Panc1 (cell line): ENCODE data around the gene CARMIL1. TPM values are rescaled to one million over a fixed set of nuclear protein-coding genes. Genes with fewer than 3 reads are reported as not detected.

Experiments used
- ATAC-seq: fragments of 200-7000 bp; cut with Tn5 transposase; 2 replicates; pipeline ENCODE4 v1.9.1; 2020; ENCODE audit warnings: mild to moderate bottlenecking, moderate library complexity
- BruUV-seq: library from RNA; stranded (reverse); fragments of 400-500 nt; replicated peaks from 2 replicates; lab custom pipeline; 2021; lab: Mats Ljungman, UMichigan
- CTCF ChIA-PET: fragments of 300-600 bp; sonication (Branson Sonifier 250); formaldehyde crosslinking; loops from one replicate; lab custom pipeline; 2022; ENCODE audit warnings: antibody characterized with exemption; lab: Charles Lee
- POLR2A ChIA-PET: fragments of 300-600 bp; sonication (Branson Sonifier 250); formaldehyde crosslinking; loops from one replicate; lab custom pipeline; 2022; ENCODE audit warnings: antibody characterized with exemption; lab: Charles Lee
- DNase-seq: peaks from one replicate; pipeline ENCODE4 v3.0.0-alpha.2; 2010; ENCODE audit warnings: low read depth, low spot score
- H3K27ac ChIP-seq: 2 replicates; pipeline ENCODE4 v1.5.1; 2011; ENCODE audit warnings: mild to moderate bottlenecking, low read length, inconsistent platforms
- H3K27me3 ChIP-seq: fragments of 200-500 bp; sonication (Bioruptor generic); 2 replicates; pipeline ENCODE4 v1.6.0; 2014; ENCODE audit warnings: low read length, inconsistent platforms; ENCODE audit not compliant: control insufficient read depth, insufficient read depth
- H3K36me3 ChIP-seq: fragments of 200-500 bp; sonication (Bioruptor generic); 2 replicates; pipeline ENCODE4 v1.5.1; 2014; ENCODE audit warnings: inconsistent platforms, mild to moderate bottlenecking, low read length, moderate library complexity; ENCODE audit not compliant: control insufficient read depth, insufficient read depth
- H3K4me1 ChIP-seq: 2 replicates; pipeline ENCODE4 v1.5.1; 2011; ENCODE audit warnings: inconsistent platforms, mild to moderate bottlenecking, low read length, moderate library complexity; ENCODE audit not compliant: control insufficient read depth, insufficient read depth
- H3K4me3 ChIP-seq, 2 experiments: 2 replicates each; pipeline ENCODE4 v1.5.1; 2011 to 2012; ENCODE audit warnings: low read depth in 2 of 2, low read length in 2 of 2, mild to moderate bottlenecking in 2 of 2, inconsistent platforms in 1 of 2, moderate library complexity in 1 of 2
- H3K9me3 ChIP-seq: fragments of 200-500 bp; sonication (Bioruptor generic); 2 replicates; pipeline ENCODE4 v1.5.1; 2014; ENCODE audit warnings: low read depth, mild to moderate bottlenecking, inconsistent platforms, low read length, moderate library complexity; ENCODE audit not compliant: control insufficient read depth, insufficient read depth
- POLR2AphosphoS5 ChIP-seq: IDR thresholded peaks from 2 replicates; pipeline ENCODE4 v1.6.1; 2012; ENCODE audit warnings: mild to moderate bottlenecking, low read depth, low read length, moderate library complexity
- SIN3A ChIP-seq: IDR thresholded peaks from 2 replicates; pipeline ENCODE4 v1.6.1; 2012; ENCODE audit warnings: low read depth, mild to moderate bottlenecking, low read length, moderate library complexity, borderline replicate concordance; ENCODE audit not compliant: insufficient read depth
- TCF7L2 ChIP-seq: IDR thresholded peaks from 2 replicates; pipeline ENCODE4 v1.6.1; 2011; ENCODE audit warnings: mild to moderate bottlenecking, low read depth, low read length, inconsistent platforms
- in situ Hi-C: cut with HindIII; loops from 2 replicates; pipeline ENCODE4 v1.10.0; 2016; ENCODE audit warnings: low sequenced_read_pairs, low pct_unique_long_range_greater_than_20kb
- intact Hi-C: fragments of 100-400 bp; cut with micrococcal nuclease; formaldehyde crosslinking; loops from one replicate; pipeline ENCODE4 v1.10.0; 2022; ENCODE audit not compliant: unreplicated experiment
- total RNA-seq: library from RNA; stranded (reverse); gene quantifications from one replicate; pipeline ENCODE4 v1.2.1, GENCODE V29; 2021; ENCODE audit not compliant: unreplicated experiment
- TF ChIP-seq, protein P1 (sequence below): fragments of 450-650 bp; IDR thresholded peaks from 2 replicates; pipeline ENCODE4 v1.5.1; 2017; ENCODE audit warnings: mild to moderate bottlenecking
- TF ChIP-seq, protein P2 (sequence below), 2 experiments: IDR thresholded peaks; 2 replicates each; pipeline ENCODE4 v1.6.1; 2011 to 2012; ENCODE audit warnings: low read depth in 2 of 2, control low read depth in 1 of 2, low read length in 1 of 2, mild to moderate bottlenecking in 1 of 2, moderate library complexity in 1 of 2; ENCODE audit not compliant: insufficient read depth in 1 of 2

Gene CARMIL1
- total RNA-seq, 1 experiment from 2014 or later: 4.0 TPM

DNA sequence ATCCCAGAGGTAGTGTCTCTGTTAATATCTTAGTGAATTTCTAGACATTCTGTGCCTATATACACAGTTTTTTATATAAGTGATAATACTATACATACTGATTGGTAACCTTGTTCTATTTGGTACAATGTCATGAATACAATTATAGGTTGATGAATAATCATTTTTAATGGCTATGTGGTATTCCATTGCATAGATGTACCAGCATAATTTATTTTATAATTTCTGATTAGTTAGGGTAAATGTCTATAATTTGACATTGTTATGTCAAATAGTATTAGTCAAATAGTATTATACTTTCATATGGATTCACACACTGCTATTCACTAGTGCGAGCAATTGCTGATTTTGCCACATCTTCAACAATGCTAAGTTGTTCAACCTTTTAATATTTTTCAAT lies 262.1 kb downstream of the CARMIL1 start:
- Histone ChIP-seq H3K27me3 (peaks cover 2% of the 10 kb centered on the region; the same call in 1 of the 2 replicates), H3K27ac (no peak overlapping the region), H3K9me3 (no peaks in the 10 kb centered on the region), H3K4me1 (no peaks in the 10 kb centered on the region), H3K36me3 (no peaks in the 10 kb centered on the region), H3K4me3 (no peak overlapping the region)
- ATAC-seq: no peak
- POLR2A ChIA-PET: no interaction called here
- no TSS peak for BruUV-seq
- TF ChIP-seq TCF7L2: no peak
- intact Hi-C loops: no loop called here
- in situ Hi-C loops: no loop called here
- CTCF ChIA-PET: no interaction called here
- no peak for DNase-seq

DNA sequence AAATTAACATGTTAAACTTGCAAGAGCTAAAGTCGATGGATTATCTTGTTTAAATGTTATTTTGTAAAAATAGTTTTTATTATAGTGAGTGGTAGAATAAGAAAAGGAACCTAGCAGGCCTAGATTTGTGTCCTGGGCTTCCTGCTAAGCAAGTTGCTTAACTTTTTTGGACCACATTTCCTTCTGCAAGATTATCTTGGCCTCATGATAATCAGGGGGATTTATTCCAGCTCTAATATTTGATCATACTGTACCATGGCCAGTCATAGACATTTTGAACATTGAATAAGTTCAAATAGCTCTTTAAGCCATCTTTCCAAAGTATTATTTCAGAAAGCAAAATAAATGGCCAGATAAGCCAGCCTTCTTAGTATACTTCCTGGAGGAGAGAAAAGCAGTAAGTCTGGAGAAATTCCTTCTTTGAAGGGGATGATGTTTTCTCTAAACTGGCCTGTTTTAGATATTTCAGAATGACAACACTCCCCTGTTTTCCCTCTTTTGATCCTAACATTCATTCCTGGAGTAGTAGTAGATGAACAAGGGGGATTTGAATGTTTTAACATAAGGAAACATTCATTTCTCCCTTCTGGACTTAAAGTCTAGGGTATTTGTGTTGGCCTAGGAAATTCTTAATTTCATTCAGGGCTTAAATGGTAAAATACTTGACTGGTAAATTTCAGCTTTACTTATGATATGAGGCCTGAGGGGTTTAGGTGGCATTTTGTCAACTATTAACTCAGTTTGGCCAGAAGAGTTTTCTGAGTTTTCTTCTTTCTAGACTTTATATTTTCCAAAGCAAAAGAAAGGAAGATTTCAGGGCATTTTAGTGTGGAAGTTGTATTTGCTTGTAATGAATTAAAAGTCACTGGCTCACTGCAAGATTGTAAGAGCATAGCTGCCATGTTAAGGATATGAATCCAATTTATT lies 264.1 kb downstream of the CARMIL1 start:
- BruUV-seq: no TSS peak
- DNase-seq (no peak), ATAC-seq (no peak)
- no peak for TF ChIP-seq TCF7L2
- no peak for TF ChIP-seq POLR2AphosphoS5
- TF ChIP-seq SIN3A: no peak
- TF ChIP-seq, protein P1, sequence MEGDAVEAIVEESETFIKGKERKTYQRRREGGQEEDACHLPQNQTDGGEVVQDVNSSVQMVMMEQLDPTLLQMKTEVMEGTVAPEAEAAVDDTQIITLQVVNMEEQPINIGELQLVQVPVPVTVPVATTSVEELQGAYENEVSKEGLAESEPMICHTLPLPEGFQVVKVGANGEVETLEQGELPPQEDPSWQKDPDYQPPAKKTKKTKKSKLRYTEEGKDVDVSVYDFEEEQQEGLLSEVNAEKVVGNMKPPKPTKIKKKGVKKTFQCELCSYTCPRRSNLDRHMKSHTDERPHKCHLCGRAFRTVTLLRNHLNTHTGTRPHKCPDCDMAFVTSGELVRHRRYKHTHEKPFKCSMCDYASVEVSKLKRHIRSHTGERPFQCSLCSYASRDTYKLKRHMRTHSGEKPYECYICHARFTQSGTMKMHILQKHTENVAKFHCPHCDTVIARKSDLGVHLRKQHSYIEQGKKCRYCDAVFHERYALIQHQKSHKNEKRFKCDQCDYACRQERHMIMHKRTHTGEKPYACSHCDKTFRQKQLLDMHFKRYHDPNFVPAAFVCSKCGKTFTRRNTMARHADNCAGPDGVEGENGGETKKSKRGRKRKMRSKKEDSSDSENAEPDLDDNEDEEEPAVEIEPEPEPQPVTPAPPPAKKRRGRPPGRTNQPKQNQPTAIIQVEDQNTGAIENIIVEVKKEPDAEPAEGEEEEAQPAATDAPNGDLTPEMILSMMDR: no peak
- TF ChIP-seq, protein P2, sequence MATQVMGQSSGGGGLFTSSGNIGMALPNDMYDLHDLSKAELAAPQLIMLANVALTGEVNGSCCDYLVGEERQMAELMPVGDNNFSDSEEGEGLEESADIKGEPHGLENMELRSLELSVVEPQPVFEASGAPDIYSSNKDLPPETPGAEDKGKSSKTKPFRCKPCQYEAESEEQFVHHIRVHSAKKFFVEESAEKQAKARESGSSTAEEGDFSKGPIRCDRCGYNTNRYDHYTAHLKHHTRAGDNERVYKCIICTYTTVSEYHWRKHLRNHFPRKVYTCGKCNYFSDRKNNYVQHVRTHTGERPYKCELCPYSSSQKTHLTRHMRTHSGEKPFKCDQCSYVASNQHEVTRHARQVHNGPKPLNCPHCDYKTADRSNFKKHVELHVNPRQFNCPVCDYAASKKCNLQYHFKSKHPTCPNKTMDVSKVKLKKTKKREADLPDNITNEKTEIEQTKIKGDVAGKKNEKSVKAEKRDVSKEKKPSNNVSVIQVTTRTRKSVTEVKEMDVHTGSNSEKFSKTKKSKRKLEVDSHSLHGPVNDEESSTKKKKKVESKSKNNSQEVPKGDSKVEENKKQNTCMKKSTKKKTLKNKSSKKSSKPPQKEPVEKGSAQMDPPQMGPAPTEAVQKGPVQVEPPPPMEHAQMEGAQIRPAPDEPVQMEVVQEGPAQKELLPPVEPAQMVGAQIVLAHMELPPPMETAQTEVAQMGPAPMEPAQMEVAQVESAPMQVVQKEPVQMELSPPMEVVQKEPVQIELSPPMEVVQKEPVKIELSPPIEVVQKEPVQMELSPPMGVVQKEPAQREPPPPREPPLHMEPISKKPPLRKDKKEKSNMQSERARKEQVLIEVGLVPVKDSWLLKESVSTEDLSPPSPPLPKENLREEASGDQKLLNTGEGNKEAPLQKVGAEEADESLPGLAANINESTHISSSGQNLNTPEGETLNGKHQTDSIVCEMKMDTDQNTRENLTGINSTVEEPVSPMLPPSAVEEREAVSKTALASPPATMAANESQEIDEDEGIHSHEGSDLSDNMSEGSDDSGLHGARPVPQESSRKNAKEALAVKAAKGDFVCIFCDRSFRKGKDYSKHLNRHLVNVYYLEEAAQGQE (IDR thresholded peaks at IDR 0.05; ENCODE audit: insufficient read depth in 1 of 2, low read depth in 2 of 2, low read length in 1 of 2): no peak
- in situ Hi-C loops (no loop called here), intact Hi-C loops (no loop called here)
- H3K27ac ChIP-seq: no peak overlapping the region
- ChIA-PET CTCF (no interaction called here), POLR2A (no interaction called here)
- H3K27me3 ChIP-seq: peaks cover 2% of the 10 kb centered on the region; the same call in 1 of the 2 replicates
- no peaks in the 10 kb centered on the region for H3K4me1 ChIP-seq
- no peak overlapping the region for H3K4me3 ChIP-seq
- H3K9me3 ChIP-seq: no peaks in the 10 kb centered on the region
- H3K36me3 ChIP-seq: no peaks in the 10 kb centered on the region

DNA sequence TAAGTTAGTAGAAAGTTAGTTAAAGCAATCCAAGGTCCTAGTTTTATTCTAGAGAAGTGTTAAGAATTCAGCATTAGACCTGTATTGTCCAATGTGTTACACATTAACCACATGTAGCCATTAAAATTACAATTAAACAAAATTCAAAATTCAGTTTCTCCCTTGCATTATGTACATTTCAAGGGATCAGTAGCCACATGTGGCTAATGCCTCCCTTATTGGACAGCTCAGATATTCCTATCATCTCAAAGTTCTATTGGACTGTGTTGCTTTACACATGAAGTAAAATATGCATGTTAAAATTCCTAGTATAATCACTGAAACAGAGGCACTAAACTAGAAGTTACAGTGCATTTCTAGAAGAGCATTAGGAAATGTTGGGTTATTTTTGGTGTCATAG lies 265.7 kb downstream of the CARMIL1 start:
- in situ Hi-C loops: no loop called here
- Histone ChIP-seq H3K27me3 (peaks cover 2% of the 10 kb centered on the region; the same call in 1 of the 2 replicates), H3K36me3 (no peaks in the 10 kb centered on the region), H3K27ac (no peak overlapping the region), H3K4me1 (no peaks in the 10 kb centered on the region), H3K4me3 (no peak overlapping the region), H3K9me3 (no peaks in the 10 kb centered on the region)
- CTCF ChIA-PET: no interaction called here
- no TSS peak for BruUV-seq
- intact Hi-C loops: no loop called here
- DNase-seq: no peak
- ATAC-seq: no peak
- TF ChIP-seq TCF7L2: no peak
- no peak for TF ChIP-seq POLR2AphosphoS5
- TF ChIP-seq, protein P2 (IDR thresholded peaks at IDR 0.05; ENCODE audit: insufficient read depth in 1 of 2, low read depth in 2 of 2, low read length in 1 of 2): no peak
- TF ChIP-seq, protein P1: no peak
- no peak for TF ChIP-seq SIN3A
- POLR2A ChIA-PET: no interaction called here
